Liver (tissue), 9 donors: ENCODE results near the gene INSYN2B. TPM values are rescaled to one million over a fixed set of nuclear protein-coding genes. Genes with fewer than 3 reads are reported as not detected.

Experiments
- DNase-seq: peaks from one replicate; pipeline ENCODE4 v3.0.0-alpha.2; 2017; ENCODE audit warnings: low spot score
- H3K27ac ChIP-seq, 2 donors: one replicate each; pipeline ENCODE4 v1.7.0; 2013; ENCODE audit warnings: inconsistent platforms in 2 of 2, low read length in 2 of 2, control low read depth in 1 of 2, low read depth in 1 of 2, mild to moderate bottlenecking in 1 of 2
- H3K27me3 ChIP-seq, 4 donors: one replicate each; pipeline versions ENCODE4 v1.6.1 to v1.7.0; 2013; ENCODE audit warnings: low read length in 3 of 4, inconsistent platforms in 1 of 4, mild to moderate bottlenecking in 1 of 4, moderate library complexity in 1 of 4; ENCODE audit not compliant: control insufficient read depth in 4 of 4, insufficient read depth in 4 of 4
- H3K36me3 ChIP-seq, 4 donors: one replicate each; pipeline versions ENCODE4 v1.6.1 to v1.7.0; 2013; ENCODE audit warnings: low read length in 3 of 4, mild to moderate bottlenecking in 3 of 4, low read depth in 1 of 4, moderate library complexity in 1 of 4; ENCODE audit not compliant: control insufficient read depth in 4 of 4, insufficient read depth in 3 of 4
- H3K4me1 ChIP-seq, 4 donors: one replicate each; pipeline versions ENCODE4 v1.6.1 to v1.7.0; 2013; ENCODE audit warnings: low read length in 3 of 4, mild to moderate bottlenecking in 3 of 4, moderate library complexity in 1 of 4; ENCODE audit not compliant: control insufficient read depth in 4 of 4, insufficient read depth in 4 of 4
- H3K4me3 ChIP-seq, 3 donors: one replicate each; pipeline versions ENCODE4 v1.6.1 to v1.7.0; 2013; ENCODE audit warnings: low read length in 3 of 3, control low read depth in 1 of 3, low read depth in 1 of 3, mild to moderate bottlenecking in 1 of 3
- H3K9ac ChIP-seq, 2 donors: one replicate each; pipeline ENCODE4 v1.7.0; 2013; ENCODE audit warnings: low read length in 2 of 2, mild to moderate bottlenecking in 2 of 2, moderate library complexity in 2 of 2, control low read depth in 1 of 2, low read depth in 1 of 2
- H3K9me3 ChIP-seq, 4 donors: one replicate each; pipeline versions ENCODE4 v1.6.1 to v1.7.0; 2013; ENCODE audit warnings: low read length in 3 of 4; ENCODE audit not compliant: control insufficient read depth in 4 of 4
- ATF3 ChIP-seq: IDR thresholded peaks from 2 replicates; pipeline ENCODE4 v1.6.1; 2016; ENCODE audit warnings: antibody characterized with exemption
- FOXA1 ChIP-seq: IDR thresholded peaks from 2 replicates; pipeline ENCODE4 v1.6.1; 2016; ENCODE audit warnings: antibody characterized with exemption
- FOXA2 ChIP-seq: IDR thresholded peaks from 2 replicates; pipeline ENCODE4 v1.6.1; 2016; ENCODE audit warnings: antibody characterized with exemption
- GABPA ChIP-seq, 2 donors: IDR thresholded peaks in 1 of 2; conservative IDR thresholded peaks in 1 of 2; 2 replicates each; pipeline ENCODE4 v1.6.1; 2016; ENCODE audit warnings: antibody characterized with exemption in 2 of 2, mild to moderate bottlenecking in 1 of 2, moderate library complexity in 1 of 2
- HNF4A ChIP-seq, 2 donors: conservative IDR thresholded peaks; 2 replicates each; pipeline ENCODE4 v1.6.1; 2016; ENCODE audit warnings: antibody characterized with exemption in 2 of 2, mild to moderate bottlenecking in 2 of 2
- HNF4G ChIP-seq: IDR thresholded peaks from 2 replicates; pipeline ENCODE4 v1.6.1; 2016; ENCODE audit warnings: antibody characterized with exemption
- JUND ChIP-seq, 2 donors: IDR thresholded peaks; 2 replicates each; pipeline ENCODE4 v1.6.1; 2016; ENCODE audit warnings: antibody characterized with exemption in 2 of 2
- NR2F2 ChIP-seq: IDR thresholded peaks from 2 replicates; pipeline ENCODE4 v1.6.1; 2016; ENCODE audit warnings: antibody characterized with exemption
- RAD21 ChIP-seq, 2 donors: IDR thresholded peaks; 2 replicates each; pipeline ENCODE4 v1.6.1; 2016; ENCODE audit warnings: antibody characterized with exemption in 2 of 2, mild to moderate bottlenecking in 2 of 2
- RXRA ChIP-seq, 2 donors: IDR thresholded peaks; 2 replicates each; pipeline ENCODE4 v1.6.1; 2017 to 2018; ENCODE audit warnings: antibody characterized with exemption in 2 of 2, mild to moderate bottlenecking in 1 of 2
- SP1 ChIP-seq: IDR thresholded peaks from 2 replicates; pipeline ENCODE4 v1.6.1; 2018; ENCODE audit warnings: antibody characterized with exemption, mild to moderate bottlenecking
- TAF1 ChIP-seq: conservative IDR thresholded peaks from 2 replicates; pipeline ENCODE4 v1.6.1; 2016; ENCODE audit warnings: antibody characterized with exemption, mild to moderate bottlenecking
- YY1 ChIP-seq: IDR thresholded peaks from 2 replicates; pipeline ENCODE4 v1.6.1; 2016; ENCODE audit warnings: antibody characterized with exemption, mild to moderate bottlenecking
- WGBS: extraction: QIAGEN DNeasy Blood & Tissue Kit; methylation state at CpG from one replicate; pipeline ENCODE4 v1.1.7; 2013; 5-methylcytosine and 5-hydroxymethylcytosine counted together
- polyA plus RNA-seq, 2 donors: library from polyadenylated mRNA; stranded (reverse) in 1 of 2; unstranded in 1 of 2; fragments of 200-250 nt in 1 of 2; fragments of >200 nt in 1 of 2; fragmentation: Nextera tagmentation in 1 of 2; extraction: Ambion mirVana in 1 of 2; gene quantifications; one replicate each; pipeline versions ENCODE4 v1.2.1 to v1.2.3, GENCODE V29; 2013 to 2015
- total RNA-seq, 2 donors: library from RNA; depleted of rRNA; stranded (reverse); fragments of >200 nt; gene quantifications; one replicate each; pipeline ENCODE4 v1.2.3, GENCODE V29; 2014
- TF ChIP-seq, protein P1 (sequence below): IDR thresholded peaks from 2 replicates; pipeline ENCODE4 v1.6.1; 2016; ENCODE audit warnings: antibody characterized with exemption
- TF ChIP-seq, protein P2 (sequence below): IDR thresholded peaks from 2 replicates; pipeline ENCODE4 v1.6.1; 2016; ENCODE audit warnings: antibody characterized with exemption, mild to moderate bottlenecking
- TF ChIP-seq, protein P3 (sequence below): IDR thresholded peaks from 2 replicates; pipeline ENCODE4 v1.6.1; 2016; ENCODE audit warnings: antibody characterized with exemption
- TF ChIP-seq, protein P4 (sequence below): fragments of 150-350 bp; IDR thresholded peaks from 2 replicates; pipeline ENCODE4 v1.5.1; 2017; ENCODE audit warnings: improper control_type of control experiment, low read depth, low read length; ENCODE audit not compliant: missing input control
- donor health status: healthy.
- donor health status: healthy.
- donor health status: healthy.
- donor health status: healthy.
- donor health status: healthy.

Gene INSYN2B
- total and polyA plus RNA-seq, 4 donors = 0.08 to 0.33 (median 0.13) TPM; not detected in 1

DNA sequence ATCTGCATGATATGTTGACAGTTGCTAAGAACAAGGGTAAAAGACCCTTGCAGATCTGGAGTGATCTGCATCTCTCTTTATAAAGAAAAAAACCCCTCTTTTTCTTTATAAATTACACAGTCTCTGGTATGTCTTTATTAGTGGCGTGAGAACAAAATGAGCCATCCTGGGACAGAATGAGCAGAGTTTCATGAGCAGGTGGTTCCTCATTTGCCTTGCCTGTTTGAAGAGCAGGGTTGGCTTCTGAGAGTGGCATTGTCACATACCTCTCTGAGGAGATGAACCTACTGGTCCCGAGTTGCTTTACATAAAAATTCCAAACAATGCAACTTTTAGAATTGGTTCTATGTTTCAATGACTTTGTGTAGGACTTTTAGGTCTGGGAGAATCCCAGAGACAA, 94.3 kb downstream of the INSYN2B start:
- Histone ChIP-seq H3K27ac (no peak overlapping the region), H3K9ac (no peak overlapping the region), H3K9me3 (no peaks in the 10 kb centered on the region), H3K4me3 (no peak overlapping the region), H3K4me1 (no peaks in the 10 kb centered on the region), H3K36me3 (no peaks in the 10 kb centered on the region), H3K27me3 (peaks cover 0 to 9% (median 0%) of the 10 kb centered on the region in 4 donors)
- WGBS = 71% methylated on average over 2 of the region's 2 CpGs
- no peak for TF ChIP-seq YY1
- no peak for TF ChIP-seq FOXA1
- no peak for TF ChIP-seq NR2F2
- no peak for TF ChIP-seq TAF1
- no peak for TF ChIP-seq RAD21 (IDR thresholded peaks at IDR 0.05)
- no peak for TF ChIP-seq HNF4A (conservative IDR thresholded peaks at IDR 0.05)
- no peak for TF ChIP-seq GABPA (IDR thresholded peaks at IDR 0.05 in 1 of 2, conservative IDR thresholded peaks at IDR 0.05 in 1 of 2)
- TF ChIP-seq, protein P1, sequence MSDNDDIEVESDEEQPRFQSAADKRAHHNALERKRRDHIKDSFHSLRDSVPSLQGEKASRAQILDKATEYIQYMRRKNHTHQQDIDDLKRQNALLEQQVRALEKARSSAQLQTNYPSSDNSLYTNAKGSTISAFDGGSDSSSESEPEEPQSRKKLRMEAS = no peak
- no peak for TF ChIP-seq FOXA2
- no peak for TF ChIP-seq HNF4G
- TF ChIP-seq, protein P2, sequence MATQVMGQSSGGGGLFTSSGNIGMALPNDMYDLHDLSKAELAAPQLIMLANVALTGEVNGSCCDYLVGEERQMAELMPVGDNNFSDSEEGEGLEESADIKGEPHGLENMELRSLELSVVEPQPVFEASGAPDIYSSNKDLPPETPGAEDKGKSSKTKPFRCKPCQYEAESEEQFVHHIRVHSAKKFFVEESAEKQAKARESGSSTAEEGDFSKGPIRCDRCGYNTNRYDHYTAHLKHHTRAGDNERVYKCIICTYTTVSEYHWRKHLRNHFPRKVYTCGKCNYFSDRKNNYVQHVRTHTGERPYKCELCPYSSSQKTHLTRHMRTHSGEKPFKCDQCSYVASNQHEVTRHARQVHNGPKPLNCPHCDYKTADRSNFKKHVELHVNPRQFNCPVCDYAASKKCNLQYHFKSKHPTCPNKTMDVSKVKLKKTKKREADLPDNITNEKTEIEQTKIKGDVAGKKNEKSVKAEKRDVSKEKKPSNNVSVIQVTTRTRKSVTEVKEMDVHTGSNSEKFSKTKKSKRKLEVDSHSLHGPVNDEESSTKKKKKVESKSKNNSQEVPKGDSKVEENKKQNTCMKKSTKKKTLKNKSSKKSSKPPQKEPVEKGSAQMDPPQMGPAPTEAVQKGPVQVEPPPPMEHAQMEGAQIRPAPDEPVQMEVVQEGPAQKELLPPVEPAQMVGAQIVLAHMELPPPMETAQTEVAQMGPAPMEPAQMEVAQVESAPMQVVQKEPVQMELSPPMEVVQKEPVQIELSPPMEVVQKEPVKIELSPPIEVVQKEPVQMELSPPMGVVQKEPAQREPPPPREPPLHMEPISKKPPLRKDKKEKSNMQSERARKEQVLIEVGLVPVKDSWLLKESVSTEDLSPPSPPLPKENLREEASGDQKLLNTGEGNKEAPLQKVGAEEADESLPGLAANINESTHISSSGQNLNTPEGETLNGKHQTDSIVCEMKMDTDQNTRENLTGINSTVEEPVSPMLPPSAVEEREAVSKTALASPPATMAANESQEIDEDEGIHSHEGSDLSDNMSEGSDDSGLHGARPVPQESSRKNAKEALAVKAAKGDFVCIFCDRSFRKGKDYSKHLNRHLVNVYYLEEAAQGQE = no peak
- no peak for TF ChIP-seq JUND (IDR thresholded peaks at IDR 0.05)
- no peak for DNase-seq

DNA sequence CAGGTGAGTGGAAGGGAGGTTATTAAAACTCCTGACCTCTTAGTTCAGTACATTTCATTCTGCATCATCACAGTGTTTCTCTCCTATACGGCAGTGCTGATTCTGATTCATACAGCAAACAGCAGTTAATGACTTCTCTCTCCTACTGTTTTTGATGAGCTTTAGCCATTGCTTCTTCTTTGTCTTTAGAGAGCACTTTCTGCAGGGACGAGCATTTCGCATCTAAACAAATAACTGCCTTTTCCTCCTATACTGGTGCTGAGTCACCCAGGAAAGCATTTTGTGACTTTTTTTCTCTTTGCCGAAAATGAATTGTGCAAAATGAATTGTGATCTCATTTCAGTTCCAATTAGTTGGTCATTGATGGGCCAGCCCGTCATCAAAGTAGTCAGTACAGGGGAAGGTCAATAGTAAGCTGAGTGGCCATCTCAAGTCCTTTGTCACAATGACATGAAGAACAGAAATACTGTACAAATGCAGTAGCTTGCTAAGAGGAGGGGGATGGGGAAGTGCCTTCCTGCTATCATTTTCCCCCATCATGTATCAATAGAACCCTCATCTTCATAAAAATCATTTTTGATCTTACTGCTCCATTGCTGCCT, 98.5 kb downstream of the INSYN2B start:
- Histone ChIP-seq H3K9ac (no peak overlapping the region), H3K4me3 (no peak overlapping the region)
- no peak for DNase-seq

More for the DNA sequence above, 98.5 kb downstream of the INSYN2B start:
- no peaks in the 10 kb centered on the region for H3K4me1 ChIP-seq
- H3K36me3 ChIP-seq = no peaks in the 10 kb centered on the region
- TF ChIP-seq SP1 (no peak), ATF3 (no peak), JUND (IDR thresholded peaks at IDR 0.05) (no peak), RAD21 (IDR thresholded peaks at IDR 0.05) (no peak), RXRA (IDR thresholded peaks at IDR 0.05) (no peak), GABPA (IDR thresholded peaks at IDR 0.05 in 1 of 2, conservative IDR thresholded peaks at IDR 0.05 in 1 of 2) (no peak), HNF4A (conservative IDR thresholded peaks at IDR 0.05) (no peak), YY1 (no peak)
- TF ChIP-seq, protein P2 = no peak
- TF ChIP-seq, protein P3, sequence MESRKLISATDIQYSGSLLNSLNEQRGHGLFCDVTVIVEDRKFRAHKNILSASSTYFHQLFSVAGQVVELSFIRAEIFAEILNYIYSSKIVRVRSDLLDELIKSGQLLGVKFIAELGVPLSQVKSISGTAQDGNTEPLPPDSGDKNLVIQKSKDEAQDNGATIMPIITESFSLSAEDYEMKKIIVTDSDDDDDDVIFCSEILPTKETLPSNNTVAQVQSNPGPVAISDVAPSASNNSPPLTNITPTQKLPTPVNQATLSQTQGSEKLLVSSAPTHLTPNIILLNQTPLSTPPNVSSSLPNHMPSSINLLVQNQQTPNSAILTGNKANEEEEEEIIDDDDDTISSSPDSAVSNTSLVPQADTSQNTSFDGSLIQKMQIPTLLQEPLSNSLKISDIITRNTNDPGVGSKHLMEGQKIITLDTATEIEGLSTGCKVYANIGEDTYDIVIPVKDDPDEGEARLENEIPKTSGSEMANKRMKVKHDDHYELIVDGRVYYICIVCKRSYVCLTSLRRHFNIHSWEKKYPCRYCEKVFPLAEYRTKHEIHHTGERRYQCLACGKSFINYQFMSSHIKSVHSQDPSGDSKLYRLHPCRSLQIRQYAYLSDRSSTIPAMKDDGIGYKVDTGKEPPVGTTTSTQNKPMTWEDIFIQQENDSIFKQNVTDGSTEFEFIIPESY = no peak
- TF ChIP-seq, protein P4, sequence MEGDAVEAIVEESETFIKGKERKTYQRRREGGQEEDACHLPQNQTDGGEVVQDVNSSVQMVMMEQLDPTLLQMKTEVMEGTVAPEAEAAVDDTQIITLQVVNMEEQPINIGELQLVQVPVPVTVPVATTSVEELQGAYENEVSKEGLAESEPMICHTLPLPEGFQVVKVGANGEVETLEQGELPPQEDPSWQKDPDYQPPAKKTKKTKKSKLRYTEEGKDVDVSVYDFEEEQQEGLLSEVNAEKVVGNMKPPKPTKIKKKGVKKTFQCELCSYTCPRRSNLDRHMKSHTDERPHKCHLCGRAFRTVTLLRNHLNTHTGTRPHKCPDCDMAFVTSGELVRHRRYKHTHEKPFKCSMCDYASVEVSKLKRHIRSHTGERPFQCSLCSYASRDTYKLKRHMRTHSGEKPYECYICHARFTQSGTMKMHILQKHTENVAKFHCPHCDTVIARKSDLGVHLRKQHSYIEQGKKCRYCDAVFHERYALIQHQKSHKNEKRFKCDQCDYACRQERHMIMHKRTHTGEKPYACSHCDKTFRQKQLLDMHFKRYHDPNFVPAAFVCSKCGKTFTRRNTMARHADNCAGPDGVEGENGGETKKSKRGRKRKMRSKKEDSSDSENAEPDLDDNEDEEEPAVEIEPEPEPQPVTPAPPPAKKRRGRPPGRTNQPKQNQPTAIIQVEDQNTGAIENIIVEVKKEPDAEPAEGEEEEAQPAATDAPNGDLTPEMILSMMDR = no peak
- TF ChIP-seq, protein P1 = no peak
- no peaks in the 10 kb centered on the region for H3K9me3 ChIP-seq
- 75% methylated on average over 5 of the region's 5 CpGs for WGBS
- H3K27ac ChIP-seq = no peak overlapping the region
- peaks cover 0 to 10% (median 0%) of the 10 kb centered on the region in 4 donors for H3K27me3 ChIP-seq
